ENCODE data around the gene AFAP1.

DNA sequence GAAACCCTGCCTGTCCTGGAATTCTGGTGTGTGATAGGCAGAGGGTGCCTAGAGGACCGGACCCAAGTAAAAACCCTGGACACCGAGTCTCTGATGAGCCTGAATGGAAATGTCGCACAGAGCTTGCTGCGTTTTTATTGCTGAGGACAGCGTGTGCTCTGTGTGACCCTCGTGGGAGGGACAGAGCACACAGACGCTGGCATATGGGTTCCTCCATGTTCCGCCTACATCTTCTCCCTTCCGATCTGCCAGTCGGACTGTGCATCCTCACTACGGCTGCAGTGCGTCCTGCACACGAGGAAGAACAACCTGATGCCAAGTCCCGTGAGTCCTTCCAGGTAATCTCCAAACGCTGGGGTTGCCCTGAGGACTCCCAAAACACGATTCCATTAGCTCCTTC is 68.3 kb downstream of the AFAP1 start:
- TF ChIP-seq CTCF (conservative IDR thresholded peaks at IDR 0.05; ENCODE audit: low read length) (no peak), EZH2phosphoT487 (IDR thresholded peaks at IDR 0.05; ENCODE audit: borderline replicate concordance, low read depth, low read length) (no peak)
